Measurements from ENCODE around the gene APOL1.
"Not testable (repeated sequence)": the region's sequence is repeated elsewhere in the genome, so short reads cannot be mapped to it uniquely, and the experiment has no call there.

- not testable (repeated sequence) for TF ChIP-seq CTCF (IDR thresholded peaks at IDR 0.05); POLR2A (IDR thresholded peaks at IDR 0.05; ENCODE audit: low read depth); POLR2AphosphoS5 (IDR thresholded peaks at IDR 0.05)
These were observed 19.0 kb downstream of the APOL1 start for GRCh38 chr22:36271951-36272350.
